ENCODE measurements around the gene TOM1L2.

DNA sequence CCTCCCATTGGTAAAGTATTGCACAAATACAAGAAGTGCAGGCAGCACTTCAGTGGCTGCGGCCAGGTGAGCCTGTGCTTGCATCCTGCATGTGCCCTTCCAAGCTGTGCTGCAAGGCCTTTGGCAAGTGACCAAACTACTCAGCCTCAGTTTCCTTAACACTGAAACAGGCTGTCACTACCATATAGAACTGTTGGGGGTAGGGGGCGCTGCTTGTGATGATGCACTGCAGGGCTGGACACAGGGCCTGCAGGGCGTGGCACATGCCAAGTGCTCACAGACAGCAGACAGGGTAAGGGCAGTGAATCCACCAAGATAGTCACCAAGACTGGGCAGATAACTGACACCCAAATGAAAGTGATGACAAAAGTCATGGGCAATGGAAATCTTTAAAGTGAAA lies 69.8 kb downstream of the TOM1L2 start:
- TF ChIP-seq CTCF (IDR thresholded peaks at IDR 0.05), result no peak
- no peak for TF ChIP-seq POLR2A (IDR thresholded peaks at IDR 0.05)

Measured in lower leg skin (tissue), 3 donors.